DMS 273 (cell line): ENCODE results near the gene TMEM106A.
"Not testable (repeated sequence)": the region's sequence is repeated elsewhere in the genome, so short reads cannot be mapped to it uniquely, and the experiment has no call there.

Source experiments
- DNase-seq: peaks from one replicate; lab custom pipeline; 2025; ENCODE audit not compliant: unreplicated experiment; lab: John Stamatoyannopoulos, UW

The TMEM106A gene

DNA sequence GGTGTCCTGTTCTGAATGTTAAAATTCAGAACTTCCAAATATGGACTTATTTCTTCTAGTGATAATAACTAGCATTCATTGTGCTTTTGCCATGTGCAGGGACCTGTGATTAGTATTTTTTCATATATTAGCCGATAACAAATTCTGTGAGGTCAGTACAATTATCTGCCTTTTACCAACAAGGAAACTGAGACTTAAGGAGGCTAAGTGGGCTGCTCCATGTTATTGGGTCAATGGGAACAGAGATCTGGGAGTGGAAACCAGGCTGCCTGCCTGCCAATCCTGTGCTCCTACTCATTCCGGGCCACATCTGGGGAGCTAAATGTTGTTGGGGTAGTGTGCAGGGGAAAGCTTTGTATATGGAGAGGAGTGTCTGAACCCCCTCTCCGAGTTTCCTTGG lies 3.7 kb downstream of the TMEM106A start:
- DNase-seq: no peak

DNA sequence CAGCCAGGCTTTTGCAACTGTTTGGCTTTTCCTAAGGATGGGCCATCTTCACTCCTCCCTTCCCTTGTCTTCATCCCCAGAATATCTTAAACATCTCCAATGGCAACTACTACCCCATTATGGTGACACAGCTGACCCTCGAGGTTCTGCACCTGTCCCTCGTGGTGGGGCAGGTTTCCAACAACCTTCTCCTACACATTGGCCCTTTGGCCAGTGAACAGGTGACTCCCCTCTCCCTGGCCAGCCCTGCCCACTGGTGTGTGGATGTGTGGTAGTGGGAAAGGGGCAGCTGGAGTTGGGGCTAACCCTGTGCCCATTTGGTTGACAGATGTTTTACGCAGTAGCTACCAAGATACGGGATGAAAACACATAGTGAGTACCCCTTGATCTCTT lies 4.7 kb downstream of the TMEM106A start:
- no peak for DNase-seq

- no peak for DNase-seq
These were observed 5.3 kb downstream of the TMEM106A start for GRCh38 chr17:43216762-43217613.

- DNase-seq: no peak
These were observed 6.0 kb downstream of the TMEM106A start for GRCh38 chr17:43217614-43218087.

GRCh38 chr17:43219001-43219400 lies 7.3 kb downstream of the TMEM106A start:
- DNase-seq: no peak

GRCh38 chr17:43219746-43220380 lies 8.2 kb downstream of the TMEM106A start:
- DNase-seq: no peak

- DNase-seq: no peak
These were observed 8.9 kb downstream of the TMEM106A start for GRCh38 chr17:43220511-43221125.

GRCh38 chr17:43224146-43224705 lies 12.6 kb downstream of the TMEM106A start:
- DNase-seq: no peak

- DNase-seq: no peak
These were observed 14.7 kb downstream of the TMEM106A start for GRCh38 chr17:43226393-43226792.

DNA sequence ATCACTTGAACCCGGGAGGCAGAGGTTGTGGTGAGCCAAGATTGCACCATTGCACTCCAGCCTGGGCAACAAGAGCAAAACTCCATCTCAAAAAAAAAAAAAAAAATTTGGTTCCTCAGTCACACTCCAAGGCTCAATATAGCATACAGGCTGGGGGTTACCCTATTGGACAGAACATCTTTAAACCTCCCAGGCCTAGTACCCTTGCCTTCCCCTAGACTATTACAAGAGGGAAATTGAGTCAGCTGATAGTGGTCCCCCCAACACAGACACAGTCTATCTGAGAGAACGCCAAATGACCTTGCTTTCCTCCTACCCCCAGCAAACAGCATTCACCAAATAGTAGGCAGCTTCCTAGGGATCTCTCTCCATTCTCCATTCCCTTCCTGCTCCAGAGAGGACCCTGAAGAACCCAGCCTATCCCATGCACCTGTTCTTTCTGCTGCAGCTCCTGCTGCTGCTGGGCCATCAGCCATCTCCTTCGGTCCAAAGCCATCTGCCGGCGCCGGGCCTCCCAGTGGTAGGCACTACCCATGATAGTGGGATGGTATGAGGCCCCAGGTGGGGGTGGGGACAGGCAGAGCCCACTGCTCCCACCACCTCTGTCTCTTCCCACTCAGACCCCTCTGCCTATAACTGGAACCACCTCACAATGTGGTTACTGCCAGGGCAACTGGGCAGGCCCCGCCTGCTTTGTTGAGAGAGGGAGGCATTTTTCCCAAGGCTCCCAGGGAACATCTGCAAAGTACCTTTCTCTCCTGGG lies 16.5 kb downstream of the TMEM106A start, which contains the start of gene CCDC200:
TSS of gene CCDC200 (minus strand) at position 604 of the 763 bp plus-strand sequence. CDS start at position 535, 69 bp downstream.
- not testable (repeated sequence) for DNase-seq

- DNase-seq: not testable (repeated sequence)
These were observed 19.7 kb downstream of the TMEM106A start for GRCh38 chr17:43231205-43232020.

DNA sequence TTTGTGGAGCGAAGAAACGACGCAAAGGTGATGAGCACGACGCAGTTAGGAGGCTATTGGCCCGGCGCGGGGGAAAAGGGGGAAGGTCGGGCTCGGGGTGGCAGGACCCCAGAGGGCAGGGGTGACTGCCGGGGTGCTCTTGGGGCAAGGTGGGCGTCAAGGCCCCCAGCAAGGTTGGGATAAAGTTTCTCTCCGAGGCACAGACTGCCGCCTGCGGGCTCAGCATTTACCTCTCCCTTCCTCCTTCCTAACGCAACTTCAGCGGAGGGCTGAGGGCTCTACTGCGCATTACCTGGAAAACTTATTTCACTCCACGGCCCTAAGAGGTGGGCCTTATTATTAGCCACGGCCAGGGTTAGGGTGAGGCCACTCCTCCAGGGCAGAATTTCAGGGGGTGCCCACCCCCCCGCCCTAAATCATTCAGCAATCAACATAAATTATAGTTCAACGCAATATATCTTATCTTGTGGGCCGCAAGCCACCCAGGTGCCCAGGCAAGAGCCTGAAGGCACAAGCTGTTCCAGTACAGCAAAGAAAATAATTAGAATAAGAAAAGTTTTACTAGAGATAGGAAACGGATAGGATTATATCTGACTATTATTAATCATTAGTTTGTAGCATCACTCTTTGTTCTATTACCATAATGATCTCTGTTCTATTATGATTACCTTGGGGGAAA lies 20.5 kb downstream of the TMEM106A start:
- not testable (repeated sequence) for DNase-seq

DNA sequence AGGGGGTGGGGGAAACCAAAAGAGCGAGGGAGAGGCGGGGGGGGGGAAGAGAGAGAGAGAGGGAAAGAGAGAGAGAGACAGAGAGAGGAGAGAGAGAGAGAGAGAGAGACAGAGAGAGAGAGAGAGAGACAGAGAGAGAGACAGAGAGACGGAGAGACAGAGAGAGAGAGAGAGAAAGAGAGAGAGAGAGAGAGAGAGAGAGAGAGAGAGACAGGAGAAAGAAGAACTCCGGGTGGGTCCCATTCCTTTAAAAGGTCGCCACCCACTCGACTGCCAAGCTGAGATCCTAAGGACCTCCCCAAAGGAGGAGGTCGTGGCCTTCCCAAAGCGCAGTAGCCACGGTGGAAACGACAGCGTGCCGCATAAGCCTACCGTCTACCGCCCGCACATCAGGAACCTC lies 21.6 kb downstream of the TMEM106A start:
- not testable (repeated sequence) for DNase-seq

DNA sequence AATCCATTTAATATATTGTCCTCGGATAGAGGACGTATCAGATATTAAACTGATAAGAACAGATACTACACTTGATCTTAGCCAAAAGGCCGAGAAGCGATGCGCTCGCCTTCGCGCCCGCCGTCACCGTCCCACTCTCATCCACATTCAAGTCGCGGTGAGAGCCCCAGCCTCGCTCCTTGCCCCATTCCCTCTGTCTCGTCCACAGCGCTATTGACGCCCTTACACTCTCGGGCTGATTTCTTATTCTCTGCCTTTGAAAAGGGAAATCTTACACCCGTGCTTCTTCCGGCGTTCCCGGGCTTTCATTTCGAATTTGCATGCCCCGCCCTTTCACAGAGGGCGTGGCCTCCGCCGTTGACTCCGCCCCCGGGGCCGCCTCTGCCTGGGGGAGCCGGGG lies 22.2 kb downstream of the TMEM106A start, which contains the start of gene RNU2-1:
TSS of gene RNU2-1 (minus strand) at position 101 of the 400 bp plus-strand sequence.
- not testable (repeated sequence) for DNase-seq

GRCh38 chr17:43239597-43239996 lies 27.9 kb downstream of the TMEM106A start:
- DNase-seq: not testable (repeated sequence)

DNA sequence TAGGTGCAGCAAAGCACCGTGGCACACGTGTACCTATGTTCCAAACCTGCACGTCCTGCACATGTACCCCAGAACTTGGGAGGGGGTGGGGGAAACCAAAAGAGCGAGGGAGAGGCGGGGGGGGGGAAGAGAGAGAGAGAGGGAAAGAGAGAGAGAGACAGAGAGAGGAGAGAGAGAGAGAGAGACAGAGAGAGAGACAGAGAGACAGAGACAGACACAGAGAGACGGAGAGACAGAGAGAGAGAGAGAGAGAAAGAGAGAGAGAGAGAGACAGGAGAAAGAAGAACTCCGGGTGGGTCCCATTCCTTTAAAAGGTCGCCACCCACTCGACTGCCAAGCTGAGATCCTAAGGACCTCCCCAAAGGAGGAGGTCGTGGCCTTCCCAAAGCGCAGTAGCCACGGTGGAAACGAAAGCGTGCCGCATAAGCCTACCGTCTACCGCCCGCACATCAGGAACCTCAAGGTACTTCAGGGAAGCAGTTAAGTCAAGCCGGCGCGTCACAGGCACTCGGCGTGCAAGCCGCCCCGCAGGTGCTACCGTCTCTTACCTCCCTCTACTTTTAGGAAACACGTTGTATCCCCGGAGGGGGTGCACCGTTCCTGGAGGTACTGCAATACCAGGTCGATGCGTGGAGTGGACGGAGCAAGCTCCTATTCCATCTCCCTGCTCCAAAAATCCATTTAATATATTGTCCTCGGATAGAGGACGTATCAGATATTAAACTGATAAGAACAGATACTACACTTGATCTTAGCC lies 29.1 kb downstream of the TMEM106A start:
- not testable (repeated sequence) for DNase-seq

DNA sequence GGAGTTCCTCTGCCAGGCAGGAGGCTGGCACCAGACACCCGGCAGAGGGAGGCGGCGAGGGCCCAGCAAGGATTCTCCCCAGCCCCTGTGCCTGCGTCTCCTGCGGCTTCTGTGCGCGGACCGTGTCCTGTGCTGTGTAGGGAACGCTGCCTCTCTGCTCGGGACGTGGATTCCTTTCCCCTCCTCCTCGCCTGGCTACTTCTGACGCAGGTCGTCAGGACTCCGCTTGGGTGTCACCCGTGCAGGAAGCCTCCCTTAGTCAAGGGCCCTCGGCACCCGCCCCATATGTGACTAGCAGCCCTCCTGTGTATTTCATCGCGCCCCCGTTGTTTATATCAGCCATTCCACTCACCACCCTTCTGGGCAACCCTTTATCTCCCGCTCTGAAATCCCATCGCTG lies 34.8 kb downstream of the TMEM106A start:
- DNase-seq: not testable (repeated sequence)
